NCI-H1092 treated with DMSO at 0.1 percent for 48 hours (cell line): ENCODE data around the gene SACS.

Experiments used
- DNase-seq: peaks from one replicate; lab custom pipeline; 2025; lab: John Stamatoyannopoulos, UW

Gene SACS

GRCh38 chr13:23288995-23289394, 144.5 kb downstream of the SACS start:
- DNase-seq: no peak

- no peak for DNase-seq
Measured at GRCh38 chr13:23288564-23288963, 144.9 kb downstream of the SACS start.

- no peak for DNase-seq
Measured at GRCh38 chr13:23279321-23279720, 154.2 kb downstream of the SACS start.
